Measurements from ENCODE around the gene FRY. TPM values are rescaled to one million over a fixed set of nuclear protein-coding genes. Genes with fewer than 3 reads are reported as not detected.

The FRY gene
- total and polyA plus RNA-seq, 4 donors: 6.2 to 31.2 (median 12.7) TPM

DNA sequence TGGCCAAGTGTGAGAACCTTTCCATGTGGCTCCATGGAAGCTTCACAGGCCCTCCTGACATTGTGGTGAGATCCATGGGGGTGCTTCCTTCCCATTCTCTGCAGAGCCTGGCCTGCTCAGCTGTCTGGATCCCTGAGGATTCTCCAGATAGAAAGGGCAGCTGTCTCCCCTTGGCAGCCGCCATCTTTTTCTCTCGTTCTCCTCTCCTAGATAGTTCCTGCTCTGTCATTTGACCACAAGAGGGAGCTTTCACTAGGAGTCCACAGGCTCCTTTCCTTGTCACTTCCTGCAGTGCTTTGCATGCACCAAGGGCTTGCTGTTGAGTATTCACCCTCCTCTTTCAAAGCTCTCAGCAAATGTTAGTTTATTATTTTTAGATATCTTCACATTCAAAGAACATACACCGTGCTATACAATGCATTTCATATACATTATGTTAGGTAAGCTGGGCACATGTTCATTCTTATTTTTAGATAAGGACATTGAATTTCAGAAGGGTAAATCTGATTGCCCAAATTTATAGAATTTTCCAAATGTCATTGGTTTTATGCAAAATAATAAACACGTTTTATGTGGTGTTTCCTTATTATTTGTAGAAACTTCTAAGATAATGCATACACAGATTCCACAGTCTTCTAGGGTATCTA lies 133.2 kb downstream of the FRY start:
- no peaks in the 10 kb centered on the region for H3K9me3 ChIP-seq (ENCODE audit: control insufficient read depth in 4 of 4, low read length in 3 of 4)
- TF ChIP-seq TAF1 (conservative IDR thresholded peaks at IDR 0.05): no peak
- TF ChIP-seq, protein P1, sequence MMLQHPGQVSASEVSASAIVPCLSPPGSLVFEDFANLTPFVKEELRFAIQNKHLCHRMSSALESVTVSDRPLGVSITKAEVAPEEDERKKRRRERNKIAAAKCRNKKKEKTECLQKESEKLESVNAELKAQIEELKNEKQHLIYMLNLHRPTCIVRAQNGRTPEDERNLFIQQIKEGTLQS (IDR thresholded peaks at IDR 0.05): no peak
- no peak for TF ChIP-seq NR2F2 (IDR thresholded peaks at IDR 0.05)
- TF ChIP-seq YY1 (IDR thresholded peaks at IDR 0.05): peak; percentile 73
- peak; percentile 69 to 90 for TF ChIP-seq RAD21 (IDR thresholded peaks at IDR 0.05)
- TF ChIP-seq, protein P2, sequence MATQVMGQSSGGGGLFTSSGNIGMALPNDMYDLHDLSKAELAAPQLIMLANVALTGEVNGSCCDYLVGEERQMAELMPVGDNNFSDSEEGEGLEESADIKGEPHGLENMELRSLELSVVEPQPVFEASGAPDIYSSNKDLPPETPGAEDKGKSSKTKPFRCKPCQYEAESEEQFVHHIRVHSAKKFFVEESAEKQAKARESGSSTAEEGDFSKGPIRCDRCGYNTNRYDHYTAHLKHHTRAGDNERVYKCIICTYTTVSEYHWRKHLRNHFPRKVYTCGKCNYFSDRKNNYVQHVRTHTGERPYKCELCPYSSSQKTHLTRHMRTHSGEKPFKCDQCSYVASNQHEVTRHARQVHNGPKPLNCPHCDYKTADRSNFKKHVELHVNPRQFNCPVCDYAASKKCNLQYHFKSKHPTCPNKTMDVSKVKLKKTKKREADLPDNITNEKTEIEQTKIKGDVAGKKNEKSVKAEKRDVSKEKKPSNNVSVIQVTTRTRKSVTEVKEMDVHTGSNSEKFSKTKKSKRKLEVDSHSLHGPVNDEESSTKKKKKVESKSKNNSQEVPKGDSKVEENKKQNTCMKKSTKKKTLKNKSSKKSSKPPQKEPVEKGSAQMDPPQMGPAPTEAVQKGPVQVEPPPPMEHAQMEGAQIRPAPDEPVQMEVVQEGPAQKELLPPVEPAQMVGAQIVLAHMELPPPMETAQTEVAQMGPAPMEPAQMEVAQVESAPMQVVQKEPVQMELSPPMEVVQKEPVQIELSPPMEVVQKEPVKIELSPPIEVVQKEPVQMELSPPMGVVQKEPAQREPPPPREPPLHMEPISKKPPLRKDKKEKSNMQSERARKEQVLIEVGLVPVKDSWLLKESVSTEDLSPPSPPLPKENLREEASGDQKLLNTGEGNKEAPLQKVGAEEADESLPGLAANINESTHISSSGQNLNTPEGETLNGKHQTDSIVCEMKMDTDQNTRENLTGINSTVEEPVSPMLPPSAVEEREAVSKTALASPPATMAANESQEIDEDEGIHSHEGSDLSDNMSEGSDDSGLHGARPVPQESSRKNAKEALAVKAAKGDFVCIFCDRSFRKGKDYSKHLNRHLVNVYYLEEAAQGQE (IDR thresholded peaks at IDR 0.05): no peak
- no peak for TF ChIP-seq HNF4A (conservative IDR thresholded peaks at IDR 0.05)
- TF ChIP-seq, protein P3, sequence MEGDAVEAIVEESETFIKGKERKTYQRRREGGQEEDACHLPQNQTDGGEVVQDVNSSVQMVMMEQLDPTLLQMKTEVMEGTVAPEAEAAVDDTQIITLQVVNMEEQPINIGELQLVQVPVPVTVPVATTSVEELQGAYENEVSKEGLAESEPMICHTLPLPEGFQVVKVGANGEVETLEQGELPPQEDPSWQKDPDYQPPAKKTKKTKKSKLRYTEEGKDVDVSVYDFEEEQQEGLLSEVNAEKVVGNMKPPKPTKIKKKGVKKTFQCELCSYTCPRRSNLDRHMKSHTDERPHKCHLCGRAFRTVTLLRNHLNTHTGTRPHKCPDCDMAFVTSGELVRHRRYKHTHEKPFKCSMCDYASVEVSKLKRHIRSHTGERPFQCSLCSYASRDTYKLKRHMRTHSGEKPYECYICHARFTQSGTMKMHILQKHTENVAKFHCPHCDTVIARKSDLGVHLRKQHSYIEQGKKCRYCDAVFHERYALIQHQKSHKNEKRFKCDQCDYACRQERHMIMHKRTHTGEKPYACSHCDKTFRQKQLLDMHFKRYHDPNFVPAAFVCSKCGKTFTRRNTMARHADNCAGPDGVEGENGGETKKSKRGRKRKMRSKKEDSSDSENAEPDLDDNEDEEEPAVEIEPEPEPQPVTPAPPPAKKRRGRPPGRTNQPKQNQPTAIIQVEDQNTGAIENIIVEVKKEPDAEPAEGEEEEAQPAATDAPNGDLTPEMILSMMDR (IDR thresholded peaks at IDR 0.05; ENCODE audit: low read depth, low read length, missing input control): peak; percentile 51
- TF ChIP-seq SP1 (IDR thresholded peaks at IDR 0.05): no peak
- no peak overlapping the region for H3K9ac ChIP-seq (ENCODE audit: low read depth in 1 of 2, low read length in 2 of 2)
- no peaks in the 10 kb centered on the region for H3K27me3 ChIP-seq (ENCODE audit: control insufficient read depth in 4 of 4, insufficient read depth in 4 of 4, low read length in 3 of 4)
- peaks cover 0 to 10% (median 5%) of the 10 kb centered on the region in 4 donors for H3K36me3 ChIP-seq (ENCODE audit: control insufficient read depth in 4 of 4, insufficient read depth in 3 of 4, low read depth in 1 of 4, low read length in 3 of 4)
- 74% methylated on average over 4 of the region's 4 CpGs for WGBS
- no peak for DNase-seq (ENCODE audit: low spot score)
- H3K27ac ChIP-seq (ENCODE audit: low read depth in 1 of 2, low read length in 2 of 2): no peak overlapping the region
- no peak overlapping the region for H3K4me3 ChIP-seq (ENCODE audit: low read depth in 1 of 3, low read length in 3 of 3)
- H3K4me1 ChIP-seq (ENCODE audit: control insufficient read depth in 4 of 4, insufficient read depth in 4 of 4, low read length in 3 of 4): no peaks in the 10 kb centered on the region

DNA sequence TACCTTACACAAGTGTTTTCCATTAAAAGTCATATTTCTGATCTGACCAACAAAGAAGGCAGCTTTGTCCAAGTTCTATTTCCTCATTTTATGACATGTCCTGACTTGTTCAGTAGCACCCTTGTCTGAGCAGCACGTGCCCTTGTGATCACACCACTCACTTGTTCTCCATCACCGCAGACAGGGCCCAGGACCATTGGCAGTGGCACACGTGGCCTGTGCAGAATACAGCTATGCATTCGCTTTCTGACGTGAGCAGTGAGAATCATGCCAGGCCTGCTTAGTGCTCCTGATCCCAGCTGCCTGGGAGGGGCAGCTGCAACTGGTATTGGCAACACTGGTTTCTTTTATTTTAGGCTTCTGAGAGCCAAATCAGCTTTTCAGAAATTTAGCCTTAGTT lies 134.2 kb downstream of the FRY start:
- Histone ChIP-seq H3K27me3 (ENCODE audit: control insufficient read depth in 4 of 4, insufficient read depth in 4 of 4, low read length in 3 of 4) (no peaks in the 10 kb centered on the region), H3K4me1 (ENCODE audit: control insufficient read depth in 4 of 4, insufficient read depth in 4 of 4, low read length in 3 of 4) (no peaks in the 10 kb centered on the region), H3K27ac (ENCODE audit: low read depth in 1 of 2, low read length in 2 of 2) (no peak overlapping the region), H3K4me3 (ENCODE audit: low read depth in 1 of 3, low read length in 3 of 3) (no peak overlapping the region), H3K9ac (ENCODE audit: low read depth in 1 of 2, low read length in 2 of 2) (no peak overlapping the region), H3K9me3 (ENCODE audit: control insufficient read depth in 4 of 4, low read length in 3 of 4) (no peaks in the 10 kb centered on the region), H3K36me3 (ENCODE audit: control insufficient read depth in 4 of 4, insufficient read depth in 3 of 4, low read depth in 1 of 4, low read length in 3 of 4) (peaks cover 0 to 10% (median 5%) of the 10 kb centered on the region in 4 donors)
- no peak for DNase-seq (ENCODE audit: low spot score)
- 93% methylated on average over 5 of the region's 5 CpGs for WGBS
- TF ChIP-seq, protein P4, sequence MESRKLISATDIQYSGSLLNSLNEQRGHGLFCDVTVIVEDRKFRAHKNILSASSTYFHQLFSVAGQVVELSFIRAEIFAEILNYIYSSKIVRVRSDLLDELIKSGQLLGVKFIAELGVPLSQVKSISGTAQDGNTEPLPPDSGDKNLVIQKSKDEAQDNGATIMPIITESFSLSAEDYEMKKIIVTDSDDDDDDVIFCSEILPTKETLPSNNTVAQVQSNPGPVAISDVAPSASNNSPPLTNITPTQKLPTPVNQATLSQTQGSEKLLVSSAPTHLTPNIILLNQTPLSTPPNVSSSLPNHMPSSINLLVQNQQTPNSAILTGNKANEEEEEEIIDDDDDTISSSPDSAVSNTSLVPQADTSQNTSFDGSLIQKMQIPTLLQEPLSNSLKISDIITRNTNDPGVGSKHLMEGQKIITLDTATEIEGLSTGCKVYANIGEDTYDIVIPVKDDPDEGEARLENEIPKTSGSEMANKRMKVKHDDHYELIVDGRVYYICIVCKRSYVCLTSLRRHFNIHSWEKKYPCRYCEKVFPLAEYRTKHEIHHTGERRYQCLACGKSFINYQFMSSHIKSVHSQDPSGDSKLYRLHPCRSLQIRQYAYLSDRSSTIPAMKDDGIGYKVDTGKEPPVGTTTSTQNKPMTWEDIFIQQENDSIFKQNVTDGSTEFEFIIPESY (IDR thresholded peaks at IDR 0.05): no peak
